Stomach smooth muscle (tissue), 2 donors: ENCODE data around the gene RHBDD3.
"Not testable (repeated sequence)": the region's sequence is repeated elsewhere in the genome, so short reads cannot be mapped to it uniquely, and the experiment has no call there.

Experiments
- H3K27ac ChIP-seq: one replicate; pipeline ENCODE4 v1.7.0; 2013; ENCODE audit warnings: mild to moderate bottlenecking, low read length, inconsistent platforms
- H3K27me3 ChIP-seq, 2 donors: one replicate each; pipeline ENCODE4 v1.7.0; 2013; ENCODE audit warnings: low read length in 2 of 2; ENCODE audit not compliant: insufficient read depth in 2 of 2, control insufficient read depth in 1 of 2
- H3K36me3 ChIP-seq, 2 donors: one replicate each; pipeline ENCODE4 v1.7.0; 2013; ENCODE audit warnings: low read length in 2 of 2; ENCODE audit not compliant: control insufficient read depth in 2 of 2, insufficient read depth in 2 of 2
- H3K4me1 ChIP-seq: one replicate; pipeline ENCODE4 v1.7.0; 2013; ENCODE audit warnings: low read length; ENCODE audit not compliant: control insufficient read depth, insufficient read depth
- H3K4me3 ChIP-seq, 2 donors: one replicate each; pipeline ENCODE4 v1.7.0; 2013; ENCODE audit warnings: low read length in 2 of 2
- H3K9ac ChIP-seq, 2 donors: one replicate each; pipeline ENCODE4 v1.7.0; 2013; ENCODE audit warnings: low read length in 2 of 2, mild to moderate bottlenecking in 1 of 2
- H3K9me3 ChIP-seq, 2 donors: one replicate each; pipeline ENCODE4 v1.7.0; 2013; ENCODE audit warnings: low read length in 2 of 2; ENCODE audit not compliant: control insufficient read depth in 2 of 2
- donor health status: healthy.
- donor health status: Pancreatic carcinoma.

The RHBDD3 gene

GRCh38 chr22:29224121-29224858, 43.5 kb downstream of the RHBDD3 start:
- Histone ChIP-seq H3K9ac (peak overlapping the region; percentile 33 to 42), H3K27ac (peak overlapping the region; percentile 76), H3K27me3 (no peaks in the 10 kb centered on the region), H3K4me3 (peak overlapping the region in 1 of 2 donors; percentile 49), H3K9me3 (no peaks in the 10 kb centered on the region), H3K36me3 (no peaks in the 10 kb centered on the region), H3K4me1 (peaks cover 41% of the 10 kb centered on the region)

GRCh38 chr22:29219881-29220670, 47.7 kb downstream of the RHBDD3 start:
- Histone ChIP-seq H3K4me1 (peaks cover 27% of the 10 kb centered on the region), H3K27me3 (no peaks in the 10 kb centered on the region), H3K27ac (no peak overlapping the region), H3K9ac (no peak overlapping the region), H3K36me3 (no peaks in the 10 kb centered on the region), H3K4me3 (no peak overlapping the region), H3K9me3 (no peaks in the 10 kb centered on the region)

- H3K9ac ChIP-seq, H3K27me3 ChIP-seq, H3K36me3 ChIP-seq, H3K9me3 ChIP-seq, H3K4me3 ChIP-seq, H3K27ac ChIP-seq: not testable (repeated sequence)
- peaks cover 20% of the 10 kb centered on the region for H3K4me1 ChIP-seq
These were observed 48.4 kb downstream of the RHBDD3 start for GRCh38 chr22:29219409-29219782.

- no peaks in the 10 kb centered on the region for H3K27me3 ChIP-seq
- no peak overlapping the region for H3K27ac ChIP-seq
- H3K4me3 ChIP-seq: no peak overlapping the region
- H3K9me3 ChIP-seq: no peaks in the 10 kb centered on the region
- H3K36me3 ChIP-seq: no peaks in the 10 kb centered on the region
- H3K9ac ChIP-seq: no peak overlapping the region
- peaks cover 17% of the 10 kb centered on the region for H3K4me1 ChIP-seq
These were observed 48.9 kb downstream of the RHBDD3 start for GRCh38 chr22:29218758-29219408.

GRCh38 chr22:29217827-29218757, 49.7 kb downstream of the RHBDD3 start:
- Histone ChIP-seq H3K4me1 (peaks cover 10% of the 10 kb centered on the region), H3K9ac (no peak overlapping the region), H3K27me3 (no peaks in the 10 kb centered on the region), H3K4me3 (no peak overlapping the region), H3K27ac (no peak overlapping the region), H3K36me3 (no peaks in the 10 kb centered on the region), H3K9me3 (no peaks in the 10 kb centered on the region)

GRCh38 chr22:29216873-29217666, 50.7 kb downstream of the RHBDD3 start:
- no peak overlapping the region for H3K27ac ChIP-seq
- no peaks in the 10 kb centered on the region for H3K9me3 ChIP-seq
- H3K36me3 ChIP-seq: no peaks in the 10 kb centered on the region
- no peak overlapping the region for H3K4me3 ChIP-seq
- H3K4me1 ChIP-seq: peaks cover 10% of the 10 kb centered on the region
- H3K9ac ChIP-seq: no peak overlapping the region
- H3K27me3 ChIP-seq: no peaks in the 10 kb centered on the region

- H3K9me3 ChIP-seq: no peaks in the 10 kb centered on the region
- H3K27me3 ChIP-seq: no peaks in the 10 kb centered on the region
- no peak overlapping the region for H3K4me3 ChIP-seq
- H3K9ac ChIP-seq: no peak overlapping the region
- H3K4me1 ChIP-seq: peaks cover 10% of the 10 kb centered on the region
- no peak overlapping the region for H3K27ac ChIP-seq
- H3K36me3 ChIP-seq: no peaks in the 10 kb centered on the region
These were observed 51.5 kb downstream of the RHBDD3 start for GRCh38 chr22:29216011-29216872.

GRCh38 chr22:29215012-29215860, 52.5 kb downstream of the RHBDD3 start:
- Histone ChIP-seq H3K9me3 (no peaks in the 10 kb centered on the region), H3K9ac (no peak overlapping the region), H3K4me1 (peaks cover 5% of the 10 kb centered on the region), H3K36me3 (no peaks in the 10 kb centered on the region), H3K27me3 (no peaks in the 10 kb centered on the region), H3K27ac (no peak overlapping the region), H3K4me3 (no peak overlapping the region)
